Upper lobe of right lung (tissue), 1 donor: Measurements from ENCODE around the gene RWDD4. TPM values are rescaled to one million over a fixed set of nuclear protein-coding genes. Genes with fewer than 3 reads are reported as not detected.

Experiments used
- ATAC-seq: fragments of 200-7000 bp; cut with Tn5 transposase; one replicate; pipeline ENCODE4 v1.9.1; 2020; ENCODE audit warnings: mild to moderate bottlenecking, moderate library complexity
- DNase-seq: peaks from one replicate; pipeline ENCODE4 v3.0.0-alpha.2; 2020
- H3K27ac ChIP-seq: fragments of 200-600 bp; one replicate; pipeline ENCODE4 v1.8.0; 2022
- H3K27me3 ChIP-seq: fragments of 200-600 bp; one replicate; pipeline ENCODE4 v1.8.0; 2022; ENCODE audit warnings: mild to moderate bottlenecking
- H3K36me3 ChIP-seq: fragments of 200-600 bp; one replicate; pipeline ENCODE4 v1.8.0; 2022
- H3K4me1 ChIP-seq: fragments of 200-600 bp; one replicate; pipeline ENCODE4 v1.8.0; 2022
- H3K4me3 ChIP-seq: fragments of 200-600 bp; one replicate; pipeline ENCODE4 v1.8.0; 2022; ENCODE audit warnings: mild to moderate bottlenecking
- H3K9me3 ChIP-seq: fragments of 200-600 bp; one replicate; pipeline ENCODE4 v1.8.0; 2022
- intact Hi-C: fragments of 100-400 bp; cut with DNase I; formaldehyde crosslinking; loops from one replicate; pipeline ENCODE4 v1.11.0; 2022
- total RNA-seq: library from RNA; stranded (reverse); fragmentation: NEBNext Ultra II Directional; extraction: Animal tissue kit (Norgen Biotek cat#: 25700); gene quantifications from one replicate; pipeline ENCODE4 v1.2.1, GENCODE V29; 2021
- TF ChIP-seq, protein P1 (sequence below): fragments of 200-600 bp; IDR thresholded peaks from one replicate; pipeline ENCODE4 v1.8.0; 2022; ENCODE audit warnings: antibody characterized with exemption
- donor health status: DM: no; HTN: yes; CAD: no; lungs with severe emphysema.

Gene RWDD4
- total RNA-seq, 1 donor from 2014 or later = 15.7 TPM

DNA sequence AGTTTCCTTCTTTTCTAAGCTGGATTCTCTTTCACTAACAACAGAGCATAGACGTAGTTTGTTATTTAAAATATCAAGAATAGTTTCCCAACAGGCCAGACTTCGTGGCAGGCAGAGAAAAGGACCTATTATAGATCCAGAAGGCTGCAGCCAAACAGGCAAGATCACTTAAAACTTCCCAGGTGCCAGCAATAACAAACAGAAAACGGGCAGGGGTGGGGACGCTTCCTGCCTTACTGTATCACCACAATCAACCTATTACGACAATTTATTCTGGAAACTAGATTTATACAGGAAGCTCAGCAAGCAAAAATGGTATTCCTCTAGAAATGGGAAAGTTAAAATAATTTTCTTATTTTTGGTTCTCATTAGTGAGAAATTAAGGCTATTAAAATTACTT is 22.1 kb downstream of the RWDD4 start:
- no peaks in the 10 kb centered on the region for H3K27me3 ChIP-seq
- H3K27ac ChIP-seq = peak overlapping the region; percentile 18
- no peak for DNase-seq
- no peaks in the 10 kb centered on the region for H3K9me3 ChIP-seq
- no peaks in the 10 kb centered on the region for H3K4me1 ChIP-seq
- peak; percentile 40 for ATAC-seq
- intact Hi-C loops = no loop called here
- no peaks in the 10 kb centered on the region for H3K36me3 ChIP-seq
- peak overlapping the region; percentile 19 for H3K4me3 ChIP-seq
- TF ChIP-seq, protein P1, sequence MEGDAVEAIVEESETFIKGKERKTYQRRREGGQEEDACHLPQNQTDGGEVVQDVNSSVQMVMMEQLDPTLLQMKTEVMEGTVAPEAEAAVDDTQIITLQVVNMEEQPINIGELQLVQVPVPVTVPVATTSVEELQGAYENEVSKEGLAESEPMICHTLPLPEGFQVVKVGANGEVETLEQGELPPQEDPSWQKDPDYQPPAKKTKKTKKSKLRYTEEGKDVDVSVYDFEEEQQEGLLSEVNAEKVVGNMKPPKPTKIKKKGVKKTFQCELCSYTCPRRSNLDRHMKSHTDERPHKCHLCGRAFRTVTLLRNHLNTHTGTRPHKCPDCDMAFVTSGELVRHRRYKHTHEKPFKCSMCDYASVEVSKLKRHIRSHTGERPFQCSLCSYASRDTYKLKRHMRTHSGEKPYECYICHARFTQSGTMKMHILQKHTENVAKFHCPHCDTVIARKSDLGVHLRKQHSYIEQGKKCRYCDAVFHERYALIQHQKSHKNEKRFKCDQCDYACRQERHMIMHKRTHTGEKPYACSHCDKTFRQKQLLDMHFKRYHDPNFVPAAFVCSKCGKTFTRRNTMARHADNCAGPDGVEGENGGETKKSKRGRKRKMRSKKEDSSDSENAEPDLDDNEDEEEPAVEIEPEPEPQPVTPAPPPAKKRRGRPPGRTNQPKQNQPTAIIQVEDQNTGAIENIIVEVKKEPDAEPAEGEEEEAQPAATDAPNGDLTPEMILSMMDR = no peak

DNA sequence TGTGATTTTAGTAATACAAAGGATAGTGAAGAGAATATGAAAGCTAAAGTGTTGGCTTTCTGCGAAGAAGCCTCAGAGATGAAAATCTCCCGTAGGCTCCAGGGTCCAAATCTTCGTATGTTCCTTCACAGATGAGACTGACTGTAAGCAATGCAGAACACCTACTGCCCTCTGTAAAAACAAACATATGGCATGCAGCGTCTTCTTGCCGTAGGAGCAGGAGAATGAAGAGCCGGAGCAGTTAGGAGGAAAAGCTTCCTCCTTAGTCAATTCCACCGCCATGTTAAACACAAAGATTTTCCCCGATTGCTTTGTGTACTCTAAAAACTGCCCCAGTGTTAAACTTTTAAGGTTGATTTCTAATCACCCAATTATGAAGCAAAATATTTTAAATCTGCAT is 22.5 kb downstream of the RWDD4 start:
- Histone ChIP-seq H3K27ac (peak overlapping the region; percentile 18), H3K4me1 (no peaks in the 10 kb centered on the region), H3K36me3 (no peaks in the 10 kb centered on the region), H3K9me3 (no peaks in the 10 kb centered on the region), H3K27me3 (no peaks in the 10 kb centered on the region), H3K4me3 (peak overlapping the region; percentile 19)
- DNase-seq (no peak), ATAC-seq (peak; percentile 72)
- intact Hi-C loops = no loop called here
- TF ChIP-seq, protein P1 = no peak

DNA sequence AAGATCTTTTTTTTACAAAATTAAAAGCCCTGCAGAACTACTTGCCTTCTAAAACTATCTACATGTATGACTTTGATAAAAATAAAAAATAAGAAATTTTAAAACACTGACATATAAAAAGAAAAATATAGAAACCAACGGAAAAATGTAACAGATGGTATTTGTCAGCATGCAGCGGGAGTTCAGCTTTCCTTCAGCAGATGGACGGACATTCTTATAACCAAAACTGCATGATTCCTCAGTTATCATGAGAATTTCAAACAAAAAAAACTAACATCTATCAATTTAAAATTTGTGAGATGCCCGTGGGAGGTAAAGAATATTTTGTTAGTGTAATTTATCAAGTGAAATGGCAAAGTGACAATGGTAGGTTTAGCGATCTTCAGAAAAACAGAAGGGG is 23.2 kb downstream of the RWDD4 start:
- no peak for DNase-seq
- H3K4me3 ChIP-seq = no peak overlapping the region

DNA sequence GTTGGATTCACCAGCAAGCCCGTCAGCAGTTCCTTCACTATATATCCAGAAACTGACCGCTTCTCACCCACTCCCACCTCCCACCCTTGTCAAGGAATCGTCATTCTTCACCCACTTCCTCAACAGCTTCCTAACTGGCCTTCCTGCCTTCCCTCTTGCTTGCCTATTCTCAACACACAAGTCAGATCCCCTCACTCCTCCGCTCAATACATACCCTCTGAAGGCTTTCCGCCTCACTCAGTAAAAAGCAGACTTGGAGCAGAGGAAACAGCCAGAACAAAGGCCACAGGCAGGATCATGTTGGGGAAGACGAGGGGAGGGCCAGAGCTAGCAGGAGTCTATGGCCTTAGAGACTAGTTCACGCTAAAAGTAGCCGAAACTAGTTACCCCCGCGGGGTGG is 23.7 kb downstream of the RWDD4 start:
- intact Hi-C loops = no loop called here

More for the DNA sequence above, 23.2 kb downstream of the RWDD4 start:
- Histone ChIP-seq H3K27me3 (no peaks in the 10 kb centered on the region), H3K36me3 (no peaks in the 10 kb centered on the region), H3K27ac (no peak overlapping the region), H3K4me1 (no peaks in the 10 kb centered on the region), H3K9me3 (no peaks in the 10 kb centered on the region)
- intact Hi-C loops = no loop called here
- no peak for ATAC-seq
- TF ChIP-seq, protein P1 = no peak

DNA sequence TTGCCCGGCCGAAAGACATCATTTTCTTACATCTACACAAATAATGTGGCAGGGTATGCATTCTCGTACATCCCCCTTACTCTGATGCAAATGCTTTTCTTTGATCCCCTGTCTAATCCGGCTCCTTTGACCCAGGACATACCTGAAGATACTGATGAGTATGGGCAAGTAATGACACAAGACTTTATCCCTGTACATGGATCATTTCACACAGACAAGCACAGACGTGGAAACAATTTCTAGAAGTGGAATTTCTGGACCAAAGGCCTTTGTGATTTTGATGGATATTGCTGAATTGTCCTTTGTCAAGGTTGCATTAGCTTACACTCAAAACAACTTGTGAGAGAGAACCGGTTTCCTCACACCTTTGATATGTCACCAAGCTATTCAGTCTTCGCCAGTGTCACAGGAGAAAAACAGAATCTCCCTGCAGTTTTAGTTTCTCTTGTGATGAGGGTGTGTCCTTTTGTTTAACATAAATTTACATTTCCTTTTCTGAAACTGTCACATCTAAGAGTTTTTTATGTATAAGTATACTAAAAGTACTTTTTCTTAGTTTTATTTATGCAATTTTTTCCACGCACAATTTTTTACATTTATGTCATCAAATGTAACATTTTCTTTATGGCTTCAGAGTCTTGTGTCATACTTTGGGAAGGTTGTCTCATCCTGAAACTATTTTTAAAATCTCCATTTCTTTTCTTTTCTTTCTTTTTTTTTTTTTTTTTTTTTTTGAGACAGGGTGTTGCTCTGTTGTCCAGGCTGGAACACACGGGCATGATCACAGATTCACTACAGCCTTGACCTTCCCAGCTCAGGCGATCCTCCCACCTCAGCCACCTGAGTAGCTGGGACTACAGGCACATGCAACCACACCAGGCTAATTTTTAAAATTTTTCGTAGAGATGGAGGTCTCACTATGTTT is 25.2 kb downstream of the RWDD4 start:
- Histone ChIP-seq H3K27me3 (no peaks in the 10 kb centered on the region), H3K36me3 (no peaks in the 10 kb centered on the region), H3K9me3 (no peaks in the 10 kb centered on the region), H3K4me3 (no peak overlapping the region), H3K27ac (no peak overlapping the region), H3K4me1 (no peaks in the 10 kb centered on the region)
- TF ChIP-seq, protein P1 = no peak
- DNase-seq (no peak), ATAC-seq (no peak)
- intact Hi-C loops = no loop called here

More for the DNA sequence above, 23.7 kb downstream of the RWDD4 start:
- no peaks in the 10 kb centered on the region for H3K9me3 ChIP-seq
- H3K36me3 ChIP-seq = no peaks in the 10 kb centered on the region
- H3K4me3 ChIP-seq = no peak overlapping the region
- no peak for ATAC-seq
- DNase-seq = no peak
- TF ChIP-seq, protein P1 = no peak
- no peaks in the 10 kb centered on the region for H3K4me1 ChIP-seq
- no peak overlapping the region for H3K27ac ChIP-seq
- H3K27me3 ChIP-seq = no peaks in the 10 kb centered on the region
